Suprapubic skin (tissue), 4 donors: ENCODE data around the gene UTP15. TPM values are rescaled to one million over a fixed set of nuclear protein-coding genes. Genes with fewer than 3 reads are reported as not detected.

Source experiments
- DNase-seq, 2 donors: peaks; one replicate each; pipeline ENCODE4 v3.0.0-alpha.2; 2019; ENCODE audit warnings: low spot score in 2 of 2
- H3K27ac ChIP-seq: fragments of 200-600 bp; sonication (generic); one replicate; pipeline ENCODE4 v1.5.1; 2019
- H3K27me3 ChIP-seq: fragments of 200-600 bp; sonication (generic); one replicate; pipeline ENCODE4 v1.5.1; 2019
- H3K36me3 ChIP-seq: fragments of 200-600 bp; sonication (generic); one replicate; pipeline ENCODE4 v1.5.1; 2019
- H3K4me1 ChIP-seq: fragments of 200-600 bp; sonication (generic); one replicate; pipeline ENCODE4 v1.5.1; 2019
- H3K4me3 ChIP-seq: fragments of 200-600 bp; sonication (generic); one replicate; pipeline ENCODE4 v1.5.1; 2019; ENCODE audit warnings: mild to moderate bottlenecking
- H3K9me3 ChIP-seq: fragments of 200-600 bp; sonication (generic); one replicate; pipeline ENCODE4 v1.5.1; 2019
- CTCF ChIP-seq, 2 donors: fragments of 200-600 bp in 1 of 2; fragments of 450-650 bp in 1 of 2; sonication (generic) in 1 of 2; IDR thresholded peaks; one replicate each; pipeline ENCODE4 v1.5.1; 2016 to 2019; ENCODE audit warnings: antibody characterized with exemption in 2 of 2, mild to moderate bottlenecking in 1 of 2, moderate library complexity in 1 of 2
- EP300 ChIP-seq: sonication (generic); formaldehyde crosslinking; IDR thresholded peaks from one replicate; pipeline ENCODE4 v1.6.1; 2017; ENCODE audit warnings: antibody characterized with exemption
- POLR2A ChIP-seq, 2 donors: fragments of 450-650 bp; IDR thresholded peaks; one replicate each; pipeline ENCODE4 v1.6.1; 2017; ENCODE audit warnings: antibody characterized with exemption in 2 of 2, mild to moderate bottlenecking in 2 of 2, moderate library complexity in 2 of 2
- POLR2AphosphoS5 ChIP-seq, 3 donors: sonication (generic); formaldehyde crosslinking; IDR thresholded peaks; one replicate each; pipeline ENCODE4 v1.6.1; 2017; ENCODE audit warnings: antibody characterized with exemption in 3 of 3
- WGBS: methylation state at CpG from one replicate; pipeline ENCODE4 v1.1.5; 2018; 5-methylcytosine and 5-hydroxymethylcytosine counted together
- total RNA-seq, 4 donors: library from RNA; depleted of rRNA; stranded (reverse); fragments of >200 nt; gene quantifications; one replicate each; pipeline ENCODE4 v1.1.0, GENCODE V29; 2016

Gene UTP15
- total RNA-seq, 4 donors from 2014 or later: 31.4 to 67.8 (median 47.8) TPM

GRCh38 chr5:73603998-73604397 is 38.5 kb downstream of the UTP15 start:
- no peak for DNase-seq
- 86% methylated on average over 5 of the region's 5 CpGs for WGBS
- TF ChIP-seq CTCF (IDR thresholded peaks at IDR 0.05): no peak
- no peak for TF ChIP-seq POLR2AphosphoS5 (IDR thresholded peaks at IDR 0.05)
- TF ChIP-seq POLR2A (IDR thresholded peaks at IDR 0.05): no peak
- TF ChIP-seq EP300: no peak
- Histone ChIP-seq H3K27ac (no peak overlapping the region), H3K4me1 (peaks cover 11% of the 10 kb centered on the region), H3K36me3 (no peaks in the 10 kb centered on the region), H3K27me3 (peaks cover 3% of the 10 kb centered on the region), H3K4me3 (no peak overlapping the region), H3K9me3 (no peaks in the 10 kb centered on the region)

- 47% methylated on average over 8 of the region's 8 CpGs for WGBS
- TF ChIP-seq EP300: no peak
- no peak for TF ChIP-seq POLR2AphosphoS5 (IDR thresholded peaks at IDR 0.05)
- Histone ChIP-seq H3K27me3 (peaks cover 3% of the 10 kb centered on the region), H3K9me3 (no peaks in the 10 kb centered on the region), H3K36me3 (no peaks in the 10 kb centered on the region), H3K4me1 (peaks cover 11% of the 10 kb centered on the region), H3K27ac (no peak overlapping the region), H3K4me3 (no peak overlapping the region)
- no peak for DNase-seq
These were observed 39.9 kb downstream of the UTP15 start for GRCh38 chr5:73605223-73606087.

GRCh38 chr5:73606206-73606753 is 40.7 kb downstream of the UTP15 start:
- H3K4me3 ChIP-seq: no peak overlapping the region
- H3K9me3 ChIP-seq: no peaks in the 10 kb centered on the region
- peaks cover 11% of the 10 kb centered on the region for H3K4me1 ChIP-seq
- peaks cover 3% of the 10 kb centered on the region for H3K27me3 ChIP-seq
- WGBS: 40% methylated on average over 3 of the region's 3 CpGs
- no peak overlapping the region for H3K27ac ChIP-seq
- DNase-seq: no peak
- no peaks in the 10 kb centered on the region for H3K36me3 ChIP-seq
- TF ChIP-seq POLR2A (IDR thresholded peaks at IDR 0.05) (no peak), CTCF (IDR thresholded peaks at IDR 0.05) (no peak), POLR2AphosphoS5 (IDR thresholded peaks at IDR 0.05) (no peak), EP300 (no peak)

- no peak overlapping the region for H3K27ac ChIP-seq
- H3K36me3 ChIP-seq: no peaks in the 10 kb centered on the region
- no peak for DNase-seq
- TF ChIP-seq POLR2AphosphoS5 (IDR thresholded peaks at IDR 0.05) (no peak), CTCF (IDR thresholded peaks at IDR 0.05) (no peak), POLR2A (IDR thresholded peaks at IDR 0.05) (no peak), EP300 (no peak)
- H3K4me1 ChIP-seq: peaks cover 11% of the 10 kb centered on the region
- H3K4me3 ChIP-seq: no peak overlapping the region
- H3K27me3 ChIP-seq: peaks cover 3% of the 10 kb centered on the region
- H3K9me3 ChIP-seq: no peaks in the 10 kb centered on the region
These were observed 41.7 kb downstream of the UTP15 start for GRCh38 chr5:73607228-73607627.

GRCh38 chr5:73612799-73613198 is 47.3 kb downstream of the UTP15 start:
- TF ChIP-seq POLR2A (IDR thresholded peaks at IDR 0.05) (no peak), EP300 (no peak), POLR2AphosphoS5 (IDR thresholded peaks at IDR 0.05) (no peak), CTCF (IDR thresholded peaks at IDR 0.05) (no peak)
- Histone ChIP-seq H3K36me3 (no peaks in the 10 kb centered on the region), H3K27ac (no peak overlapping the region), H3K4me3 (no peak overlapping the region), H3K27me3 (no peaks in the 10 kb centered on the region), H3K9me3 (no peaks in the 10 kb centered on the region), H3K4me1 (no peaks in the 10 kb centered on the region)
- 73% methylated on average over 3 of the region's 3 CpGs for WGBS
- no peak for DNase-seq
